Endodermal cell (in vitro differentiated cells): ENCODE results near the gene FAR1. TPM values are rescaled to one million over a fixed set of nuclear protein-coding genes. Genes with fewer than 3 reads are reported as not detected.

ENCODE experiments used
- DNase-seq: peaks from one replicate; pipeline ENCODE4 v3.0.0-alpha.2; 2017
- H3K27ac ChIP-seq: 2 replicates; pipeline ENCODE4 v1.5.1; 2013; ENCODE audit warnings: mild to moderate bottlenecking, low read depth, low read length, moderate library complexity
- H3K27me3 ChIP-seq: 2 replicates; pipeline ENCODE4 v1.6.1; 2013; ENCODE audit warnings: mild to moderate bottlenecking, low read length, moderate library complexity; ENCODE audit not compliant: insufficient read depth, control insufficient read depth, poor library complexity, severe bottlenecking
- H3K36me3 ChIP-seq: 2 replicates; pipeline ENCODE4 v1.7.0; 2013; ENCODE audit warnings: mild to moderate bottlenecking, low read length, moderate library complexity; ENCODE audit not compliant: control insufficient read depth, insufficient read depth
- H3K4me1 ChIP-seq: one replicate; pipeline ENCODE4 v1.7.0; 2013; ENCODE audit warnings: low read length; ENCODE audit not compliant: control insufficient read depth, insufficient read depth
- H3K4me3 ChIP-seq: 2 replicates; pipeline ENCODE4 v1.5.1; 2013; ENCODE audit warnings: mild to moderate bottlenecking, low read length, moderate library complexity
- H3K9ac ChIP-seq: 2 replicates; pipeline ENCODE4 v1.6.1; 2013; ENCODE audit warnings: mild to moderate bottlenecking, low read length, moderate library complexity; ENCODE audit not compliant: poor library complexity, severe bottlenecking; ENCODE audit errors: extremely low read depth
- H3K9me3 ChIP-seq: 2 replicates; pipeline ENCODE4 v1.6.1; 2013; ENCODE audit warnings: mild to moderate bottlenecking, low read length, moderate library complexity; ENCODE audit not compliant: control insufficient read depth
- H3K27ac Mint-ChIP-seq: 2 replicates; pipeline ENCODE4 v1.8.0; 2020; ENCODE audit warnings: mixed read lengths
- H3K27me3 Mint-ChIP-seq: 2 replicates; pipeline ENCODE4 v1.8.0; 2021; ENCODE audit warnings: mild to moderate bottlenecking, mixed read lengths; ENCODE audit not compliant: insufficient read depth
- H3K36me3 Mint-ChIP-seq: 2 replicates; pipeline ENCODE4 v1.8.0; 2020; ENCODE audit warnings: low read depth, mixed read lengths
- H3K4me1 Mint-ChIP-seq: 2 replicates; pipeline ENCODE4 v1.8.0; 2020; ENCODE audit warnings: mixed read lengths
- H3K4me3 Mint-ChIP-seq: 2 replicates; pipeline ENCODE4 v1.8.0; 2020; ENCODE audit warnings: mild to moderate bottlenecking, moderate library complexity, mixed read lengths
- H3K9me3 Mint-ChIP-seq: 2 replicates; pipeline ENCODE4 v1.8.0; 2020; ENCODE audit warnings: mild to moderate bottlenecking, mixed read lengths
- CTCF ChIP-seq: fragments of 200-600 bp; sonication (generic); conservative IDR thresholded peaks from 2 replicates; pipeline ENCODE4 v1.5.0; 2021; ENCODE audit warnings: antibody characterized with exemption, mild to moderate bottlenecking
- WGBS, 2 experiments: methylation state at CpG; one replicate each; pipeline versions ENCODE4 v1.1.5 to v1.1.7; 2013; ENCODE audit warnings: missing lambda C conversion rate in 2 of 2, mixed read lengths in 1 of 2; ENCODE audit not compliant: insufficient coverage in 1 of 2, insufficient read length in 1 of 2; 5-methylcytosine and 5-hydroxymethylcytosine counted together
- total RNA-seq, 2 donors: library from RNA; stranded (reverse); fragmentation: NEBNext Ultra II Directional in 1 of 2; extraction: Animal tissue kit (Norgen Biotek cat#: 25700) in 1 of 2; gene quantifications; 2 replicates in 1 of 2; 3 replicates in 1 of 2; pipeline ENCODE4 v1.2.1, GENCODE V29; 2021

Gene FAR1
- total RNA-seq, 2 donors from 2014 or later: 98.3 to 98.8 TPM

GRCh38 chr11:13761250-13761649 lies 92.8 kb downstream of the FAR1 start:
- Histone ChIP-seq H3K4me1 (peaks cover 7% of the 10 kb centered on the region), H3K9ac (no peak overlapping the region), H3K9me3 (no peaks in the 10 kb centered on the region), H3K27me3 (no peaks in the 10 kb centered on the region), H3K27ac (no peak overlapping the region), H3K36me3 (no peaks in the 10 kb centered on the region), H3K4me3 (no peak overlapping the region)
- peaks cover 1% of the 10 kb centered on the region for H3K27me3 Mint-ChIP-seq
- no peak overlapping the region for H3K4me3 Mint-ChIP-seq
- TF ChIP-seq CTCF: no peak
- H3K27ac Mint-ChIP-seq: no peak overlapping the region
- DNase-seq: no peak
- WGBS, 2 experiments: 89% methylated on average over 2 of the region's 2 CpGs; no CpG with 5 or more reads in 1 of the 2 experiments
- H3K9me3 Mint-ChIP-seq: no peaks in the 10 kb centered on the region
- H3K36me3 Mint-ChIP-seq: no peaks in the 10 kb centered on the region
- H3K4me1 Mint-ChIP-seq: peaks cover 29% of the 10 kb centered on the region

- Histone ChIP-seq H3K9me3 (no peaks in the 10 kb centered on the region), H3K9ac (no peak overlapping the region), H3K27ac (no peak overlapping the region), H3K36me3 (no peaks in the 10 kb centered on the region), H3K27me3 (no peaks in the 10 kb centered on the region), H3K4me3 (no peak overlapping the region), H3K4me1 (peaks cover 7% of the 10 kb centered on the region)
- no peak for TF ChIP-seq CTCF
- Mint-ChIP-seq H3K9me3 (no peaks in the 10 kb centered on the region), H3K4me1 (peaks cover 29% of the 10 kb centered on the region), H3K27me3 (peaks cover 1% of the 10 kb centered on the region), H3K36me3 (no peaks in the 10 kb centered on the region), H3K4me3 (no peak overlapping the region), H3K27ac (no peak overlapping the region)
- no peak for DNase-seq
- WGBS, 2 experiments: 94 to 100% methylated on average over 1 to 2 of the region's 2 CpGs
These were observed 93.2 kb downstream of the FAR1 start for GRCh38 chr11:13761716-13762115.

GRCh38 chr11:13762718-13763117 lies 94.2 kb downstream of the FAR1 start:
- TF ChIP-seq CTCF: no peak
- Histone ChIP-seq H3K36me3 (no peaks in the 10 kb centered on the region), H3K4me3 (no peak overlapping the region), H3K9ac (no peak overlapping the region), H3K27me3 (no peaks in the 10 kb centered on the region), H3K4me1 (peaks cover 9% of the 10 kb centered on the region), H3K9me3 (no peaks in the 10 kb centered on the region), H3K27ac (no peak overlapping the region)
- H3K4me1 Mint-ChIP-seq: peaks cover 29% of the 10 kb centered on the region
- no peaks in the 10 kb centered on the region for H3K9me3 Mint-ChIP-seq
- no peak overlapping the region for H3K27ac Mint-ChIP-seq
- 91 to 97% methylated on average over 4 of the region's 4 CpGs for WGBS, 2 experiments
- H3K27me3 Mint-ChIP-seq: peaks cover 1% of the 10 kb centered on the region
- H3K36me3 Mint-ChIP-seq: no peaks in the 10 kb centered on the region
- H3K4me3 Mint-ChIP-seq: no peak overlapping the region
- no peak for DNase-seq
